Epithelial cell of prostate (primary cell): Measurements from ENCODE around the gene ATP1B2.

Source experiments
- DNase-seq: peaks from one replicate; pipeline ENCODE4 v3.0.0-alpha.2; 2011; ENCODE audit warnings: low read depth, low spot score
- H3K27ac ChIP-seq: fragments of 450-650 bp; 2 replicates; pipeline ENCODE4 v1.5.1; 2017; ENCODE audit warnings: mild to moderate bottlenecking

Gene ATP1B2

GRCh38 chr17:7705269-7706255, 54.8 kb downstream of the ATP1B2 start:
- H3K27ac ChIP-seq: no peak overlapping the region
- no peak for DNase-seq

- no peak overlapping the region for H3K27ac ChIP-seq
- DNase-seq: no peak
Observed at GRCh38 chr17:7706631-7707354, 56.1 kb downstream of the ATP1B2 start.
